ENCODE data around the gene BUD13.

- TF ChIP-seq, protein P1, sequence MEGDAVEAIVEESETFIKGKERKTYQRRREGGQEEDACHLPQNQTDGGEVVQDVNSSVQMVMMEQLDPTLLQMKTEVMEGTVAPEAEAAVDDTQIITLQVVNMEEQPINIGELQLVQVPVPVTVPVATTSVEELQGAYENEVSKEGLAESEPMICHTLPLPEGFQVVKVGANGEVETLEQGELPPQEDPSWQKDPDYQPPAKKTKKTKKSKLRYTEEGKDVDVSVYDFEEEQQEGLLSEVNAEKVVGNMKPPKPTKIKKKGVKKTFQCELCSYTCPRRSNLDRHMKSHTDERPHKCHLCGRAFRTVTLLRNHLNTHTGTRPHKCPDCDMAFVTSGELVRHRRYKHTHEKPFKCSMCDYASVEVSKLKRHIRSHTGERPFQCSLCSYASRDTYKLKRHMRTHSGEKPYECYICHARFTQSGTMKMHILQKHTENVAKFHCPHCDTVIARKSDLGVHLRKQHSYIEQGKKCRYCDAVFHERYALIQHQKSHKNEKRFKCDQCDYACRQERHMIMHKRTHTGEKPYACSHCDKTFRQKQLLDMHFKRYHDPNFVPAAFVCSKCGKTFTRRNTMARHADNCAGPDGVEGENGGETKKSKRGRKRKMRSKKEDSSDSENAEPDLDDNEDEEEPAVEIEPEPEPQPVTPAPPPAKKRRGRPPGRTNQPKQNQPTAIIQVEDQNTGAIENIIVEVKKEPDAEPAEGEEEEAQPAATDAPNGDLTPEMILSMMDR (IDR thresholded peaks at IDR 0.05): no peak
- TF ChIP-seq POLR2A (IDR thresholded peaks at IDR 0.05): no peak
Observed at GRCh38 chr11:116794851-116795250, 22.1 kb upstream of the BUD13 start.

All from body of pancreas (tissue), 4 donors.